NCI-H526 (cell line): ENCODE measurements around the gene FYN.
"Not testable (repeated sequence)": the region's sequence is repeated elsewhere in the genome, so short reads cannot be mapped to it uniquely, and the experiment has no call there.

Source experiments
- DNase-seq, 2 experiments: peaks; one replicate each; lab custom pipeline; 2025; lab: John Stamatoyannopoulos, UW

The FYN gene

GRCh38 chr6:111873178-111874024 lies at the start of gene FYN:
Gene FYN (minus strand): TSS chr6:111873452. CDS start chr6:111720051, 153,401 bp downstream.
- peak; percentile 94 to 99 for DNase-seq

- no peak for DNase-seq
Observed at GRCh38 chr6:111922454-111923297, 49.4 kb upstream of the FYN start.

GRCh38 chr6:111921103-111921502 lies 47.9 kb upstream of the FYN start:
- DNase-seq = no peak

- DNase-seq = no peak
Observed at GRCh38 chr6:111920578-111920977, 47.3 kb upstream of the FYN start.

GRCh38 chr6:111918825-111919224 lies 45.6 kb upstream of the FYN start:
- DNase-seq = no peak

GRCh38 chr6:111916747-111917146 lies 43.5 kb upstream of the FYN start:
- no peak for DNase-seq

GRCh38 chr6:111914617-111915016 lies 41.4 kb upstream of the FYN start:
- no peak for DNase-seq

- DNase-seq = no peak
Observed at GRCh38 chr6:111912904-111913303, 39.7 kb upstream of the FYN start.

- no peak for DNase-seq
Observed at GRCh38 chr6:111911428-111911827, 38.2 kb upstream of the FYN start.

- no peak for DNase-seq
Observed at GRCh38 chr6:111909238-111909637, 36.0 kb upstream of the FYN start.

- not testable (repeated sequence) for DNase-seq
Observed at GRCh38 chr6:111908365-111908764, 35.1 kb upstream of the FYN start.

GRCh38 chr6:111900735-111901134 lies 27.5 kb upstream of the FYN start:
- DNase-seq = no peak

GRCh38 chr6:111899531-111899930 lies 26.3 kb upstream of the FYN start:
- no peak for DNase-seq

- no peak for DNase-seq
Observed at GRCh38 chr6:111898452-111898851, 25.2 kb upstream of the FYN start.

GRCh38 chr6:111894951-111895350 lies 21.7 kb upstream of the FYN start:
- DNase-seq = no peak

GRCh38 chr6:111894272-111894671 lies 21.0 kb upstream of the FYN start:
- DNase-seq = no peak

GRCh38 chr6:111892431-111892830 lies 19.2 kb upstream of the FYN start:
- no peak for DNase-seq

- DNase-seq = no peak
Observed at GRCh38 chr6:111890988-111891387, 17.7 kb upstream of the FYN start.

- DNase-seq = peak in 1 of 2 experiments; percentile 41
Observed at GRCh38 chr6:111888928-111889695, 15.9 kb upstream of the FYN start.

- not testable (repeated sequence) for DNase-seq
Observed at GRCh38 chr6:111886793-111887192, 13.5 kb upstream of the FYN start.

GRCh38 chr6:111885373-111886027 lies 12.2 kb upstream of the FYN start:
- no peak for DNase-seq

GRCh38 chr6:111884068-111884467 lies 10.8 kb upstream of the FYN start:
- no peak for DNase-seq
